Measurements from ENCODE around the gene ANO1. TPM values are rescaled to one million over a fixed set of nuclear protein-coding genes. Genes with fewer than 3 reads are reported as not detected.

The ANO1 gene
- total RNA-seq, 1 experiment from 2014 or later: 10.9 TPM

GRCh38 chr11:70089631-70090030 lies 11.5 kb downstream of the ANO1 start:
- H3K27ac ChIP-seq (ENCODE audit: insufficient read length, low read depth, low read length): no peak overlapping the region
- H3K4ac ChIP-seq (ENCODE audit: low read depth, low read length): no peak overlapping the region
- no peak for DNase-seq
- H3K4me1 ChIP-seq (ENCODE audit: insufficient read depth, low read length): no peaks in the 10 kb centered on the region; the same call in 1 of the 2 replicates
- no peak overlapping the region for H2BK15ac ChIP-seq (ENCODE audit: low read depth, low read length)
- H2BK12ac ChIP-seq (ENCODE audit: insufficient read length, low read depth, low read length): no peak overlapping the region
- H4K5ac ChIP-seq (ENCODE audit: insufficient read length, low read depth, low read length): no peak overlapping the region
- no peak overlapping the region for H4K91ac ChIP-seq (ENCODE audit: insufficient read length, low read depth, low read length)
- no peak overlapping the region for H2AK5ac ChIP-seq (ENCODE audit: insufficient read length, low read length)
- peaks cover 8 to 14% of the 10 kb centered on the region in 2 experiments for H3K4me1 Mint-ChIP-seq
- no peak overlapping the region for H3K4me2 ChIP-seq (ENCODE audit: insufficient read depth, insufficient read length, low read length)
- no peaks in the 10 kb centered on the region for H3K9me3 Mint-ChIP-seq
- no CpG with 5 or more reads among the region's 9 CpGs for WGBS (ENCODE audit: extremely low coverage, insufficient read length, low lambda C conversion rate)
- H3K18ac ChIP-seq (ENCODE audit: insufficient read length, low read depth, low read length): no peak overlapping the region
- H3K23ac ChIP-seq (ENCODE audit: insufficient read length, low read depth, low read length): no peak overlapping the region
- H3K56ac ChIP-seq (ENCODE audit: insufficient read length, low read depth, low read length): no peak overlapping the region
- no peaks in the 10 kb centered on the region for H3K79me1 ChIP-seq (ENCODE audit: insufficient read depth, low read depth, low read length, poor library complexity, severe bottlenecking)
- no peak overlapping the region for H2BK20ac ChIP-seq (ENCODE audit: low read depth, low read length, poor library complexity, severe bottlenecking)
- no peak overlapping the region for H3T11ph ChIP-seq (ENCODE audit: low read length)
- H3K79me2 ChIP-seq (ENCODE audit: insufficient read depth, low read length): no peaks in the 10 kb centered on the region
- H3K27me3 Mint-ChIP-seq (ENCODE audit: low read depth): peaks cover 16% of the 10 kb centered on the region
- no peaks in the 10 kb centered on the region for H3K27me3 ChIP-seq (ENCODE audit: insufficient read depth, low read length)
- H2BK120ac ChIP-seq (ENCODE audit: low read depth, low read length, poor library complexity, severe bottlenecking): no peak overlapping the region
- no peak overlapping the region for H3K9ac ChIP-seq (ENCODE audit: extremely low read depth, insufficient read length, low read length)
- no peak overlapping the region for H3K4me3 Mint-ChIP-seq
- no peak for TF ChIP-seq CTCF (conservative IDR thresholded peaks at IDR 0.05)
- no peak overlapping the region for H3K14ac ChIP-seq (ENCODE audit: insufficient read depth, low read length)
- no peaks in the 10 kb centered on the region for H3K23me2 ChIP-seq (ENCODE audit: insufficient read length, low read depth, low read length, poor library complexity, severe bottlenecking)
- no peak overlapping the region for H4K8ac ChIP-seq (replicated peaks; ENCODE audit: insufficient read length, low read depth, low read length)
- peaks cover 0 to 7% (median 0%) of the 10 kb centered on the region in 3 experiments; a peak in 3 of 7 replicates for H3K36me3 Mint-ChIP-seq (ENCODE audit: insufficient read depth in 1 of 3, low read depth in 3 of 3)
- no peak overlapping the region for H3K27ac Mint-ChIP-seq
- H2BK5ac ChIP-seq (ENCODE audit: insufficient read length, low read length): no peak overlapping the region
- H3K9me3 ChIP-seq (ENCODE audit: control insufficient read depth, low read depth, low read length): no peaks in the 10 kb centered on the region
- H4K20me1 ChIP-seq (ENCODE audit: control insufficient read depth, insufficient read depth, insufficient read length): peaks cover 3% of the 10 kb centered on the region
- no peak overlapping the region for H2AFZ ChIP-seq (ENCODE audit: low read length)

Data from H9 (cell line).